SK-N-DZ (cell line): ENCODE results near the gene EML6.

Experiments used
- DNase-seq: peaks from one replicate; pipeline ENCODE4 v3.0.0-alpha.2; 2015; ENCODE audit warnings: low spot score

The EML6 gene

DNA sequence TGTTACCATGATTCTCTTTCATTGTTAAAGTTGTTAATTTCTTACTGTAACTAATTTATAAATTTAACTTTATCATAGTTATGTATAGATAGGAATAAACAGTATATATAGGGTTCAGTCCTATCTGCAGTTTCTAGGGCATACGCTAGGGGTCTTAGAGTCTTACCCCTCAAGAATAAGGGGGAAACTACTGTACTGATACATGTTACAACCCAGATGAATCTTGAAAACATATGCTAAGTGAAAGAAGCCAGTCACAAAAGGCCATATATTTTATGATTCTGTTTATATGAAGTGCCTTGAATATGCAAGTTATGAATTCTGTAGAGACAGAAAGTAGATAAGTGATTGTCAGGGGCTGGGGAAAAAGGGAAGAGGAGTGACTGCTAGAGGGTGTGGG, 274.4 kb downstream of the EML6 start:
- DNase-seq: no peak

DNA sequence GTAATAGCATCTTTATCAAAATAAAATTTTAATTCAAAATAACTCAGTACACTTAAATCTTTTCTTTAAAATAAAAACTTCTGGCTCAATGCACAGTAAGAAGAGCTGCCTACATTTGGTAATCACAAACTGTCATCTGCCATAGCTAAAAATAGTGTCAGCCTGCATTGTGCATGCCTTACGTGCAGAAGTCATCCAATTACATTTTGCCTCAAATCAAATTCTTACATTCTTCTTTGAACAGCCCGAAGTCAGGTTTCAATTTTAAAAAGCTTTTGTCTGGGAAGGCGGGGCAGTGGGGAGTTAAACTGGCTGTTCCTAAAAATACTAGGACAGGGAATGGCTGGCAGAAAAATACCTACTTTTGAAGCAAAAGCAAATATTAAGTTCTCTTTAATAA, 275.7 kb downstream of the EML6 start:
- peak; percentile 67 for DNase-seq

DNA sequence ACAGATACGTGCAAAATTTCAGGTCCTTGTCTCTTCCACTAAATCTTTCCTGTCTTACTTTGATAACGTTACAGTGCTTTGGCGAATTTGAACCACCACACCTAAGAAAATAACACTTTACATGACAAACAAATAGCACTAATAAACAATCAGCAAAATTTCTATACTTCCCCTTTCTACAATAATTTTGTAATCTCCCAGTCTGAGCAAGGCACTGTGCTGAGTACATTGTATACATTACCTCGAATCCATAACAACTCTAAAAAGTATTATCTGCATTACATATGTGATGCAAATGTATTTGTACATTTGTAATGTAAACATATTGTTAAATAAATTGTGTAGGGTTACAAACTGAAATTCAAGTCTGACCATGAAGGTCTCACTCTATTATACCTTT, 276.9 kb downstream of the EML6 start:
- no peak for DNase-seq

DNA sequence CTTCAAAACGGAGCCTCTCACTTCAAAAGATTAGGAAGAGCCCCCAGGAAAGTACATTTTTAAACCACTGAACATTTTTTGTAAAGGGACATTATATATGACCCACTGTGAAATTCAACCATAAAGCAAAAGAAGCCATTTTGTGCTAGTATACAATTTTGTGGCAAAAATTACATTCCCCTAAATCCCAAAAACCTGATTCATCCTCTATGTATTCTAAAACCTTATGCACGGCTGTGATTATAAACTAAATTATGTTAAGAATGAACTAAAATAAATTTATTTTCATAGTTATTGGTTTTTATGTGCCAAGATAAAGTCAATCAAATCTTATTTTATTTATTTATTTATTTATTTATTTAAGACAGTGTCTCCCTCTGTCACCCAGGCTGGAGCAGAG, 278.3 kb downstream of the EML6 start:
- no peak for DNase-seq

- no peak for DNase-seq
These were observed 280.5 kb downstream of the EML6 start for GRCh38 chr2:55003706-55004639.

GRCh38 chr2:55006306-55006705, 282.8 kb downstream of the EML6 start:
- no peak for DNase-seq

DNA sequence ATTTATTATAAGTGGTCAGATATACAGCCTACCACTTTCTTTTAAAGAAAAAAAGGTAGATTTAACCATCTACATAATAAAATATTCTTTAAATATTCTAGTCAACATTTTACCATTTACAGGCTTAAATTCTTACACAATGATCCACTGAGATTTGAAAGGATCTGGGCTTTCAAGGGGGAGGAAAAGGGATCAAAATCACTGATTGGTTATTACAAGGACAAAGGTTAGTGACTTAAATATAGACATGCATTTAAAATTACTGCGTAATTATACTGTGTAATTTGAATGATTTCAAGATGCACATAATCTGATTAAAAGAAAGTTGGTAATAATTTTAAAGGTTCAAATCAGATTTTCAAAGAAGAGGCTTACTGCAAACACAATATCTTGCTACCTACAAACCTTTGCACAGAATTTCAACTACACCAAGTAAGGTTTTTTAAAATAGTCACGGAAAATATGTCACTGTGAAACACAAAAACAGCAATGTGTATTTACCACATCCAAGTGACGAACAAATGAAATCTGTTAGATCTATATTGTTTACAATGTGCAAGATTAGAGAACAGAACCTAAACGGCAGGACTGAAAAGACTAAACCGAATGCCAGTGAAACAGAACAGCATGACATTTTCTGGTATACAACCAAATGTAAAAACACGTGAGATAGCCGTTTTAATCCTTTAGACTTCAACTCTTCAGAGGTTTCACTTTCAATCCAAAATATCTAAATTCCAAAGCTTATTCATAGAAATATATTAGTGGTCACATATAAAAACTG, 286.0 kb downstream of the EML6 start:
- no peak for DNase-seq

DNA sequence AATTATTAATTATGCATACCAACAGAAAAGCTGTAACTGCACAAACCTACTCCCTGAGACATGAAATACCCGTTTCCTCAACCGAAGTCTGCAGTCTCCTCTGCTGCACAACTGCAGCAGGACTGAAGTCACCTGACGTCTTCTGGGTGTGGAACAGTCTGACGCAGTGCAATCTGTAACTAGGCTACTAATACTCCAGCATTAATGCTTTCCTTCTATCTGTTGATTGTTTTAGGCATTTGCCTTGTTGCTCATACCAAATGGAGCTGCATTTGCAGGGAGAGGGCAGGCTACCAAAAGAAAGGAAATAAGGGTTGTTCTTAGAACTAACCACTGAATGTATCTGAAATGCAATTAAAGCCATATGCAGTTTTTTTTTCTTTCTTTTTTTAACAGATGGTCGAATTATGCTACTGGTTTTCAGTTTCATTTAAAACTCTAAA, 286.7 kb downstream of the EML6 start:
- peak; percentile 15 for DNase-seq

- no peak for DNase-seq
These were observed 287.5 kb downstream of the EML6 start for GRCh38 chr2:55010915-55011314.

GRCh38 chr2:55011831-55012671, 288.6 kb downstream of the EML6 start:
- no peak for DNase-seq

DNA sequence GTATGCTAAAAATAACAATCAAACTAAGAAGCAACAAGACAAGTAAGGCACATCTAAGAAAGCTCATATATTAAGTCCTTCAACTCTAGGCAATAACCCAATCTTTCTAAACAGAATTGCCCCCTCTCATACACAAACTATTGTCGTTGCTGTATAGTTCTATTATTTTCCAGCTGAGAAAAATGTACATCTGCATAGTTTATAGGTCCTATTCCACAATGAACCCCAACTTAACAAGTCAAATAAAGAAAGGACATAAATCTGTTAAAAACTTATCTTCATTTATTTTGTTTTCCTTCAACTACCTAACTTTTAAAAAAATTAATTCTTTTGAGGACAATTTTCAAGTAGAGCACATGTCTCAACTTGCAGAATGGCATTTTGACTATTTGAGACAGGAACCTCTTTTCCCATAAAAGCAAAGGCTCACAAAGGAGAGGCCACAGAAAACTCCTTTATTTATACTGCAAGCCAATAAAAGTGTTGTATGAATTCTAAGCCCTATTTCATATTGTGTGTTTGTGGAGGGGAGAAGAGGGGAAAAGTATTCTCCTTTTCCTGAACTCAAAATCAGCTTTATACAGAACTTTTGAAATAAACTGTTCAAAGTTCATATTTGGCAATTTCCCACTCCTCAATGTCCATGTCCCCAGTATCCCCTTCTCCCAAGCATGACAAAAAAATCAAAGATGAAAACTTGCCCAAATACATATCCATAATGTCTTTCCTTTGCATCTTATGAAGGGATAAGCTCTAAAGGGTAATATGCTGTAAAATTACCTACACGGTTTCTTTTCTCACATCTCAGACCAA, 289.4 kb downstream of the EML6 start:
- DNase-seq: no peak

DNA sequence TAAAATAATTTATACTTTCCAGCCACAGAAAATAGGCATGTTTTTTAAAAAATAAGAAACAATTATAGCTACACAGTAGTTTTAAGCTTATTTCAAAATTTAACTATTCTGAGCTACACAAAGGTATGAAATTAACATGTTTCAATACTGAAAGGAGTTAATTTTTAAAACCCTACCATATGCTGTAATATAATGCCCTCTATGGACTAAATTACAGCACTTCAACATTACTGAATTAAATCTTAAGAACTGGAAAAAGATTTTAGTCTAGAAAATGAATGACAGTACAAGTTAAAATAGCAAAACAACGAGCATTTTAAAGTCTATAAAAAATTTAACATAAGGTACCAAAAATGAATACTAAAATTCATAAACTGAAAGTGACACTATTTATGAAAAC, 290.5 kb downstream of the EML6 start:
- DNase-seq: no peak

GRCh38 chr2:55014962-55015939, 291.8 kb downstream of the EML6 start:
- peak; percentile 64 for DNase-seq

- no peak for DNase-seq
These were observed 294.0 kb downstream of the EML6 start for GRCh38 chr2:55017428-55017827.

- no peak for DNase-seq
These were observed 294.4 kb downstream of the EML6 start for GRCh38 chr2:55017880-55018279.

DNA sequence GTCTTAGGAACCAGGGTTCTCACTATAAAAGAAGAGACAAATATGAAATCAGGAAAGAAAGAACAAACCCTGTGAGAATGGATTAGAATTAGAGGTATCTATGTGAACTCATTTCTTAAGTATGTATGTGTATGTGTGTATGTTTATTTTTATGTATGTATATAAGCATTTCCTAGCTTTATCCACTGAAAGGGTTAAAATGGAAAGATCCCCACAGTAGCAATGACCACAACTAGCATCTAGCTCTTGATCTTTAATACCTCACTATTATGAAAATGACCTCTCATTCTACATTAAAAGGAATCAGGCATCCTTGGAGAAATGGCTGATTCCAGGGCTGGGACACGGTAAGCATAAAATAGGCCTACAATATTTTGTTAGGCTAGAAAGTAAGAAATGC, 295.2 kb downstream of the EML6 start:
- no peak for DNase-seq

DNA sequence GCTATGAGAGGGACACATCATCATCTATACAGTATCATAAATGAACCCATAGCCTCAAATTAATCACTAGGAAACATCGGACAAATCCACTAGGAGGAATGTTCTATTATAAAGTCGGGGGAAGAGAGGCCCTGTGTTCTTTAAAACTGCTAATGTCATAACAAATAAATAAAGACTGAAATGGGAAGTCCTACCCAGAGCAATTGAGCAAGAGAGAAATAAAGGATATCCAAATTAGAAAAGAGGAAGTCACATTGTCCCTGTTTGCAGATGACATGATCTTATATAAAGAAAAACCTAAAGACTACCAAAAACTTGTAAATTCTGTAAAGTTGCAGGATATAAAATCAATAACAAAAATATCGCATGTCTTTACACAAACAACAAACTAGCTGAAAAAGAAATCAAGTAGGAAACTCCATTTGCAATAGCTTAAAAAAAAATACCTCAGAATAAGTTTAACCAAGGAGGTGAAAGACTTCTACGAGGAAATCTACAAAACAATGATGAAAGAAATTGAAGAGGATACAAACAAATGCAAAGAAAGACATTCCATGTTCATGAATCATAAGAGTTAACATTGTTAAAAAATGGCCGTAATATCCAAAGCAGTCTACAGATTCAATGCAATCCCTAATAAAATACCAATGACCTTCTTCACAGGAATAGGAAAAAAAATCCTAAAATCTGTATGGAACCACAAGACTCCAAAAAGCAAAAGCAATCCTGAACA, 296.2 kb downstream of the EML6 start:
- DNase-seq: no peak
